GM21723 (cell line): Measurements from ENCODE around the gene UQCC2.

Source experiments
- ATAC-seq: cut with Tn5 transposase; IDR thresholded peaks from one replicate; pipeline ENCODE4 v1.9.1; 2021; ENCODE audit warnings: mild to moderate bottlenecking, moderate library complexity; ENCODE audit not compliant: unreplicated experiment

Gene UQCC2

GRCh38 chr6:33658982-33659689 is 52.4 kb downstream of the UQCC2 start:
- no peak for ATAC-seq

DNA sequence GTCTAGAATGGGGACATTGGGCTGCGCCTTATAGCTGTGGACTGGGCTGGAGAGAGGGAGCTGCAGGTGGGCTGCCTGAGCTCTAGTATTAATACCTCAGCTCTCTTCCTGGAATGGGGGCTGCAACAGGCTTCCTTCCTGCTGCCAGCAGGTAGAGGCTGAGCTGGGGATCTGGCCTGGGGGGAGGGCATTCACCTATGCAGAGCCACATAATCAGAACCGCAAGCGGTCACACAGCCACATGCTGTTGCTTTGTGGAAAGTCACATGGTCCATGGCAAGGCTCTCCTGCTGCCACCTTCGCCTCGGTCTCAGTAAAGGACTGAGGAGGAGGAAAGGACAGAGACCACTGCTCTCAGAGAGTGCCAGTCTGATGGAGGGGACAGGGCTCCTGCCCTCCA is 54.7 kb downstream of the UQCC2 start:
- no peak for ATAC-seq

- no peak for ATAC-seq
Observed at GRCh38 chr6:33654831-33655554, 56.5 kb downstream of the UQCC2 start.

DNA sequence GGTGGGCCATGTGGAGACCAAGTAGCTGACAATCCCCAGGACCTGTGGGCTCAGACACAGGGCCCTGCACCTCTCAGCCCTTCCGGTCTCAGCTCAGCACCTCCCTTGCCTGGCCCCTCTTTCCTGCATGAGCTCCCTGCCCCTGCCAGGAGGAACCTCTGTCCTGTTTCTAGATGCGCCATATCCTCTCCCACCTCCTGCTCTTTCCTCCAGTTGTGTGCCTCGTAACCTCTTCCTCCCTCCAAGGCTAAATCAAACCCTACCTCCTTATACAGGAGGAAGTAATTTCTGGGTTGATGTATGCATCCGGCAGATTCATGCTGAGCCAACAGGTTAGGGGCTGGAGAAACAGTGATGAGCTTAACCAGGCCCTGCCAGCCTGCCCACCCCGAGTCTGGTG is 59.5 kb downstream of the UQCC2 start:
- no peak for ATAC-seq

- no peak for ATAC-seq
Observed at GRCh38 chr6:33651403-33651802, 60.1 kb downstream of the UQCC2 start.
